NCI-H748 (cell line): Measurements from ENCODE around the gene NMT1.

Experiments
- DNase-seq: peaks from one replicate; lab custom pipeline; 2025; ENCODE audit not compliant: unreplicated experiment; lab: John Stamatoyannopoulos, UW

NMT1 gene

DNA sequence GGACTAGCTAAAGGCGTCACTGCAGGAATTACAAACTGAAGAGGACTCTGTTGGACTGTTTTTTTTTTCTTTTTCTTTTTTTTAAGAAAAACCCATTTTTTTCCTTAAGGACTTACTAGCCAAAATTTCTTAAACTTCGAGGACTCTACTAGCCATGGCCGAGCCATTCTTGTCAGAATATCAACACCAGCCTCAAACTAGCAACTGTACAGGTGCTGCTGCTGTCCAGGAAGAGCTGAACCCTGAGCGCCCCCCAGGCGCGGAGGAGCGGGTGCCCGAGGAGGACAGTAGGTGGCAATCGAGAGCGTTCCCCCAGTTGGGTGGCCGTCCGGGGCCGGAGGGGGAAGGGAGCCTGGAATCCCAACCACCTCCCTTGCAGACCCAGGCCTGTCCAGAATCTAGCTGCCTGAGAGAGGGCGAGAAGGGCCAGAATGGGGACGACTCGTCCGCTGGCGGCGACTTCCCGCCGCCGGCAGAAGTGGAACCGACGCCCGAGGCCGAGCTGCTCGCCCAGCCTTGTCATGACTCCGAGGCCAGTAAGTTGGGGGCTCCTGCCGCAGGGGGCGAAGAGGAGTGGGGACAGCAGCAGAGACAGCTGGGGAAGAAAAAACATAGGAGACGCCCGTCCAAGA lies 88.0 kb downstream of the NMT1 start:
- DNase-seq: peak; percentile 84

DNA sequence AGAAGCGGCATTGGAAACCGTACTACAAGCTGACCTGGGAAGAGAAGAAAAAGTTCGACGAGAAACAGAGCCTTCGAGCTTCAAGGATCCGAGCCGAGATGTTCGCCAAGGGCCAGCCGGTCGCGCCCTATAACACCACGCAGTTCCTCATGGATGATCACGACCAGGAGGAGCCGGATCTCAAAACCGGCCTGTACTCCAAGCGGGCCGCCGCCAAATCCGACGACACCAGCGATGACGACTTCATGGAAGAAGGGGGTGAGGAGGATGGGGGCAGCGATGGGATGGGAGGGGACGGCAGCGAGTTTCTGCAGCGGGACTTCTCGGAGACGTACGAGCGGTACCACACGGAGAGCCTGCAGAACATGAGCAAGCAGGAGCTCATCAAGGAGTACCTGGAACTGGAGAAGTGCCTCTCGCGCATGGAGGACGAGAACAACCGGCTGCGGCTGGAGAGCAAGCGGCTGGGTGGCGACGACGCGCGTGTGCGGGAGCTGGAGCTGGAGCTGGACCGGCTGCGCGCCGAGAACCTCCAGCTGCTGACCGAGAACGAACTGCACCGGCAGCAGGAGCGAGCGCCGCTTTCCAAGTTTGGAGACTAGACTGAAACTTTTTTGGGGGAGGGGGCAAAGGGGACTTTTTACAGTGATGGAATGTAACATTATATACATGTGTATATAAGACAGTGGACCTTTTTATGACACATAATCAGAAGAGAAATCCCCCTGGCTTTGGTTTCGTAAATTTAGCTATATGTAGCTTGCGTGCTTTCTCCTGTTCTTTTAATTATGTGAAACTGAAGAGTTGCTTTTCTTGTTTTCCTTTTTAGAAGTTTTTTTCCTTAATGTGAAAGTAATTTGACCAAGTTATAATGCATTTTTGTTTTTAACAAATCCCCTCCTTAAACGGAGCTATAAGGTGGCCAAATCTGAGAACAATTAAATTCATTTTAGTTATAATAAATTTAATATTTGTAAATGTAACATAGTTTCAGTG lies 88.8 kb downstream of the NMT1 start:
- DNase-seq: peak; percentile 66

DNA sequence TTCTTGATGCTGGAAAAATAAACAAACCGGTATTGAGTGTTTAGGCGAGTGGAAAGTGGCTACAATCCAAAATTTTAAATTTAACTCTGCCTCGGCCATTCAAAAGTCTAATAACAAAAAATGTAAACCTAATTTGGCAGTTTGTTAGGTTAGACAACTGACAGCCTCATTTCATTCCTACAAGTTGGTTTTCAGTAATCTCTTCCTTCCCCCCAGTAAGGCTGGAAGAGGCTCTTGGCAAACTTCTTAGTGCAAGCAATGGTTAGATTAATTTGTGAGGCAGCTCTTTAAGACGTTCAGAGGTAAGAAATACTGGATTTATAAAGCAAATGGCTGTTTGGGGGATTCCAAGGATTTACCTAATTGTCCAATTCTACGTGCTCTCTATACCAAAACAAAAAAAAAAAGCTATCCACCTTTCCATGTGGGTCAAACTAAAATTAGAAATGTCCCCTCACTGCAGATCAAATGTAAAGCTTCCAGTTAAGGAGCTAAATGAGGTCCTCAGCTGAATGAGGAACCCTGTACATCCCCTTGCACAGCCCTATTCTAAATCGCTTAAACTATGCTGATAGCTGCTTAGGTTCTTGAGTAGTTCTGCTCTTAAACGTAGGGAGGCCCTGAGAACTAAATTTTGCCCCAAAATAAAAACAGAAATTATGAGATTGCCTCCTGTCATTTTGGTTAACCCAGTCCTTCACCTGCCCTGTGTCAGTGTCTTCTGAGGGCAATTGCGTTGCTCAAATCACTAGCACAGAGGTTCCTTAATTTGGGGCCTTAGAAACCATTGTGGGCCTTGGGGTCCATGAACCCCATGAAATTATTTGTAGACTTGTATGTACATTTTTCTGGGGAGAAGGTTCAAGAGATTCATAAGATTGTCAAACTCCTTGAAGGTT lies 90.0 kb downstream of the NMT1 start:
- no peak for DNase-seq

DNA sequence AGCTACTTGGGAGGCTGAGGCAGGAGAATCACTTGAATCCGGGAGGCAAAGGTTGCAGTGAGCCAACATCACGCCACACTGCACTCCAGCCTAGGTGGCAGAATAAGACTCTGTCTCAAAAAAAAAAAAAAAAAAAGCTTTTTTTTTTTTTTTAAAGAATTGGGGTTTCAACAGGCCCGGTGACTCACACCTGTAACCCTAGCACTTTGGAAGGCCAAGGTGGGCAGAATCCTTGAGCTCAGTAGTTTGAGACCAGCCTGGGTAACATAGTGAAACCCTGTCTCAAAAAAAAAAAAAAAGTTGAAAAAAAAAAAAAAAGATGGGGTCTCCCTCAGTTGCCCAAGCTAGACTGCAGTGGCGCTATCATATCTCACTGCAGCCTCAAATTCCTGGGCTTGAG lies 93.9 kb downstream of the NMT1 start:
- no peak for DNase-seq

DNA sequence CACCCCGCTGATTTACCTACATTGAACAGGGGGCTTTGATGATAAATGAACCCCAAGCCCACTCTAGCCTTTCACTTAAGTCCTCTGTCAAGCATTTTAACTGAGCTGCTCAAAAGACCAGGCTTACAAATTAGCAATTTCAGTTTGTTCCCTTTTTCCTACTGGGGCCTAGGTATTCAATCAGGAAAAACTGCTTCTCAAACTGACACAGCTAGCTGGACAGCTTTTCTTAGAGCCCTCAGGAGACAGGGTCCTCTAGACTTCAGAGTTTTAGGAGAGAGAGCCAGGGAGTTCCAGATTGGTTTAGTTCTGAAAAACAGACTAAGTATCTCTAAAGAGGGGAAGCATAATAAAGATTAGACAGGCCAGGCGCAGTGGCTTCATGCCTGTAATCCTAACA lies 94.4 kb downstream of the NMT1 start:
- no peak for DNase-seq

DNA sequence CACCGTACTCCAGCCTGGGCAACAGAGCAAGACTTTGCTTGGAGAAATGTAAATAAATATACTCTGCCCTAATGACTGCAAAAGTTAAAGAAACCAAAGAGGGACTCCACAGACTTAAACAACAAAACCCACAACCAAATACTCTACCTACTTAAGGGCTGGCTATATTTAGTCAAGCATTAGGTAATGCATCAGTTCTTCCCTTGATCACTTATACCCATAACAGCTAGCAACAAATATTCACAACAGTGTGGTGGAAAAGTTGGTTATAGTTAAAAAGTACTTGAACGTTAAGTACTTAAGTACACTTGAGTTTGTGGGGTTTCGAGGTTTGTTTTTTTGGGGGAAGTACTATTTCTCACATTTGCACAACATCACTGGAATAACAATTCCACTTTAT lies 95.1 kb downstream of the NMT1 start:
- DNase-seq: no peak
